Stimulated activated naive CD8-positive, alpha-beta T cell treated with anti-CD3 and anti-CD28 coated beads, Interleukin-15, amount 100 ng/mL, for 72 hours (primary cell): ENCODE data around the gene CLEC12A.
"Not testable (repeated sequence)": the region's sequence is repeated elsewhere in the genome, so short reads cannot be mapped to it uniquely, and the experiment has no call there.

Experiments
- ATAC-seq: fragments of 150-1000 bp; cut with Tn5 transposase; 2 replicates; pipeline ENCODE4 v1.10.0; 2021; ENCODE audit warnings: mild to moderate bottlenecking, moderate library complexity
- DNase-seq, 2 donors: peaks; one replicate each; pipeline ENCODE4 v3.0.0; 2021 to 2022
- H3K27ac Mint-ChIP-seq, 2 donors: one replicate each; pipeline ENCODE4 v1.8.0; 2022; ENCODE audit warnings: mild to moderate bottlenecking in 2 of 2, mixed read lengths in 2 of 2, moderate library complexity in 2 of 2
- H3K27me3 Mint-ChIP-seq: one replicate; pipeline ENCODE4 v1.8.0; 2022; ENCODE audit warnings: mixed read lengths
- H3K4me1 Mint-ChIP-seq: one replicate; pipeline ENCODE4 v1.8.0; 2022; ENCODE audit warnings: mild to moderate bottlenecking, mixed read lengths
- H3K4me3 Mint-ChIP-seq, 2 donors: one replicate each; pipeline ENCODE4 v1.8.0; 2022; ENCODE audit warnings: mild to moderate bottlenecking in 2 of 2, mixed read lengths in 2 of 2, moderate library complexity in 1 of 2
- H3K9me3 Mint-ChIP-seq, 2 donors: one replicate each; pipeline ENCODE4 v1.8.0; 2022; ENCODE audit warnings: mixed read lengths in 2 of 2

Gene CLEC12A

DNA sequence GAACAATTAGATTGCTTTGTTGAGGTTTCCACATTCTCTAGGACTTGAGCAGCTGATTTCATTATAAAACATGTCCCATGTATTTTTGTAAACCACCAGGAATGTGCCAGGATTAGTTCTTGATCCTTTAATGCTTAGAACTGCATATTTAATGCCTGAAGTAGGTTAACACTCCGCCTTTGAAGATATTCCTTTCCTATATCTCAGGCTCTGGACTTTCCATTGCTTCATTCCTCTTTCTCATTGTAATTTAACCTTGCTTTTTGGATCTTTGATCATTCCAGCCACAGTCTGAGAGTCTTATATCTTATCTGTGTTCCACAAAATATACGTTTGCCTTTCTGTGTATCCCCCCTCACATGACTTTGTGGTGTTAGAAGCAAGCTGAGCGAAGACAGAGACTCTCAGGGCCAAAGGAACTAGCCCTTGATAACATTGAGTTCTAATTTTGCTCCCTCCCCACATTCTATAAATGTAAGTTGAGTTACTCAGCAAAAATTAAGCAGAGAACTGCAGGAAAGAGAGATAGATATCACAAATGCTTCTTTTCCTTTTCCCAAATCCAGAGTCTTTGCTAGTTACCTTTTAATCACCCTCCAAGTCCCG lies 30.1 kb downstream of the CLEC12A start:
- Mint-ChIP-seq H3K27me3 (peaks cover 6% of the 10 kb centered on the region), H3K9me3 (no peaks in the 10 kb centered on the region), H3K4me1 (no peaks in the 10 kb centered on the region), H3K4me3 (no peak overlapping the region), H3K27ac (no peak overlapping the region)
- ATAC-seq = no peak
- DNase-seq = no peak

DNA sequence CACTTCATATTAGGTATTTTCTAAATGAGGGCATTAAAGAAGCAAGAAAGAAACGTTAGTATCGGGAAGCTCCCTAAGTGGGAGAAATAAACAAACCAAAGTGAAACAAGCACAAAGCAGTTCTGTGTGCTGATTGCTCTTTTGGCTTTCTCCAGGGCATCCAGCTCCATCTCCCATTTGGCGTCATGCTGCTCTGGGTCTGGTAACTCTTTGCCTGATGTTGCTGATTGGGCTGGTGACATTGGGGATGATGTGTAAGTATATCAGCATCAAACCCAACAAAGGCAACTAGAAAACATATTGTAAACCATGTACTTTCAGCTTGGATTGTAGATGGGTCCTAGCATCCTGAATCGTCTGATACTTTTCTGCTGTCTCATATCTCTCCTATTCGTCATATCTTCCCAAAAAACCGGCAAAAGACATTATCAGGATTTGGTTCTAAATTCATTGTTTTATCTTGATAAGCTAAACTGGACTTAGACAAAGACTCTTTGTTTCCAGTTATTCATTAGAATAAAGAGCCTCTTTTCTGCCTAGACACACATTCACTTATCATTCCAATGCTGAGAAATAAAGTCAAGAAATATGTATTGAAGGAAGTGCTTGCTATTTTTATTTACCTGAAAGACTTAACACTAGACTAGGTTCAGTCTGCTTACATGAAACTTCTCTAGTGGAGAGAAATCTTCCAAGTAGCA lies 41.6 kb downstream of the CLEC12A start:
- no peak overlapping the region for H3K27ac Mint-ChIP-seq
- peaks cover 6% of the 10 kb centered on the region for H3K4me1 Mint-ChIP-seq
- H3K9me3 Mint-ChIP-seq = no peaks in the 10 kb centered on the region
- peaks cover 25% of the 10 kb centered on the region for H3K27me3 Mint-ChIP-seq
- ATAC-seq (no peak), DNase-seq (no peak)
- no peak overlapping the region for H3K4me3 Mint-ChIP-seq

DNA sequence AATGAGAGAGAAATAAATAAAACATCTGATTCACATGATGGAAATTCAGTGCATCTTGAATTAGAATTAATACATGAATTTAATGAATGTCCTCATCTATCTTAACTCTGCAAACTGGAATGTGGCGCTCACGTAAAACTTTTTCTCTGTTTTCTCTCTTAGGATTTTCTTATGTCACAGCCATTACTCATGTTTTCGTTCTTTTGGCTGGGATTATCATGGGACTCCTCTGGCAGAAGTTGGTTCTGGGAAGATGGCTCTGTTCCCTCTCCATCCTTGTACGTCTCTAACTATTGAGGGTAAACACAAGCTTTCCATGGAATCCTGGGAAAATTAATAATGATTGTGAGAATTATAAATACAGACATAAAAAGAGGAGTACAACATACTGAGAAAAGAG lies 44.2 kb downstream of the CLEC12A start:
- no peak overlapping the region for H3K4me3 Mint-ChIP-seq
- DNase-seq (no peak), ATAC-seq (no peak)
- H3K4me1 Mint-ChIP-seq = no peaks in the 10 kb centered on the region
- H3K27me3 Mint-ChIP-seq = peaks cover 19% of the 10 kb centered on the region
- H3K9me3 Mint-ChIP-seq = no peaks in the 10 kb centered on the region
- no peak overlapping the region for H3K27ac Mint-ChIP-seq

DNA sequence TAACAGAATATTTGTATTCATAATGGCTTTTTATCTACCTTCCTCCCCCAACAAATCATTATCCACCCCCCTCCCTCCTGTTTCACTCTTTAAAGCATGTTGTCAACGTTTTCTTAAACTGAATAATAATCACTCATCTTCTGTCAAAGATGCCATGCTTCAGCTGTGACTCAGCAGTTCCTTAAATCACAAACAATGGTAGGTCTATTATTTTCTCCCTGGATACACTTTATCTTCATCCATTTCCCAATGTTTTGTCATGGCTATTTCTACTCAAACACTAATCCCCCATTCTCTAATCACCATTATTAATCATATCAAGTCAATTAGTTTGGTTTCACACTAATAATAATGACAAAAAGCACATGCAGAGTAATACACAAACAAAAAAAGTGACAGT lies 45.7 kb downstream of the CLEC12A start:
- no peak overlapping the region for H3K27ac Mint-ChIP-seq
- DNase-seq = no peak
- H3K4me3 Mint-ChIP-seq = no peak overlapping the region
- H3K27me3 Mint-ChIP-seq = peaks cover 13% of the 10 kb centered on the region
- no peaks in the 10 kb centered on the region for H3K4me1 Mint-ChIP-seq
- no peaks in the 10 kb centered on the region for H3K9me3 Mint-ChIP-seq
- no peak for ATAC-seq

DNA sequence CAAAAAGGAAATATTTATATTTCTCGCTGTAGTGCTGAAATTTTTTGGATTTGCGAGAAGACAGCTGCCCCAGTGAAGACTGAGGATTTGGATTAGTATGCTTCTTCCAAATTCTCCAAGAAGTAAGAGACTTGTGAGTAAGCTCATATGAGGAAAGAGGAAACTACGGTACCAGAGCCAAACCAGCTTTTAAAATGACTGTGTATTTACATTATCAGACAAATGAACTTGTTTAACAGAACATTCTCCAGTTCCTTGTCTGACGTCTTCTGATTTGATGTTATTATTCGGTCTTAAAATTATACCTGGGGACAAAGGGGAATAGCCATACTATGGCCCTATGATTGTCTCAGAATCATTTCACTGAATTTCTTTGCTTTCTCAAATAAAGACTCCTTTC lies 47.2 kb downstream of the CLEC12A start:
- Mint-ChIP-seq H3K4me1 (no peaks in the 10 kb centered on the region), H3K9me3 (no peaks in the 10 kb centered on the region), H3K4me3 (no peak overlapping the region), H3K27ac (no peak overlapping the region), H3K27me3 (peaks cover 13% of the 10 kb centered on the region)
- ATAC-seq = no peak
- no peak for DNase-seq

DNA sequence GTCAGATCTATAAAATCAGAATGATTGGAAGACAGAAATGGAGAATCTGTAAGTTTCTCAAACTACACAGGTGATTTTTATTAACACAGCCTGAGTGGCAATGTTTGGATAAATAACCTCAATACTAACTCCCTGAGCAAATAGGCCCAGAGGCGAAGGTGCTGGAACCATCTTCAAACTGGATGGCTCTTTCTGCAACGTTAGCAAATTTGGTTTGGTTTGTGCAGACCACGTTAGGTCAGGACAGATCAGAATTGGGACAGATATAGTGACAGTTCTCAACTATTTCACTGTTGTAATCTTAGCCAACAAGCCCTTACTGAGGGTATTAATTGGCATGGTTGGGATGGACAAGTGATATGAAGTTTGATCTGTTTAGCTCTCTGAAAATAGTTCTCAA lies 50.1 kb downstream of the CLEC12A start:
- H3K27ac Mint-ChIP-seq = no peak overlapping the region

DNA sequence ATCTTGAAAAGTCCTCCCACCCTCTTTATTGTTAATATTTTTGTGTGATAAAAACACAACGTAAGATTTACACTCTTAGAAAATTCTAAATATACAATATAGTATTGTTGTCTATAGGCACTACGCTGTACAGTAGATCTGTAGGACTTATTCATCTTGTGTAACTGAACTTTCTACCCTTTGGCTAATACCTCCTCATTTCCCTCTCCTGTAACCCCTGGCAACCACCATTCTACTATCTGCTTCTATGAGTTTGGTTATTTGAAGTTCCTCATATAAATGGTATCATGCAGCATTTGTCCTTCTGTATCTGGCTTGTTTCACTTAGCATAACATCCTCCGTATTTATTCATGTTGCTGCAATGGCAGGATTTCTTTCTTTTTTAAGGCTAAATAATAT lies 54.0 kb downstream of the CLEC12A start:
- ATAC-seq (no peak), DNase-seq (no peak)
- no peaks in the 10 kb centered on the region for H3K9me3 Mint-ChIP-seq
- no peaks in the 10 kb centered on the region for H3K4me1 Mint-ChIP-seq
- no peaks in the 10 kb centered on the region for H3K27me3 Mint-ChIP-seq
- H3K27ac Mint-ChIP-seq = no peak overlapping the region
- H3K4me3 Mint-ChIP-seq = no peak overlapping the region

More for the DNA sequence above, 50.1 kb downstream of the CLEC12A start:
- Mint-ChIP-seq H3K4me3 (no peak overlapping the region), H3K4me1 (no peaks in the 10 kb centered on the region), H3K27me3 (no peaks in the 10 kb centered on the region), H3K9me3 (no peaks in the 10 kb centered on the region)
- no peak for ATAC-seq
- no peak for DNase-seq

DNA sequence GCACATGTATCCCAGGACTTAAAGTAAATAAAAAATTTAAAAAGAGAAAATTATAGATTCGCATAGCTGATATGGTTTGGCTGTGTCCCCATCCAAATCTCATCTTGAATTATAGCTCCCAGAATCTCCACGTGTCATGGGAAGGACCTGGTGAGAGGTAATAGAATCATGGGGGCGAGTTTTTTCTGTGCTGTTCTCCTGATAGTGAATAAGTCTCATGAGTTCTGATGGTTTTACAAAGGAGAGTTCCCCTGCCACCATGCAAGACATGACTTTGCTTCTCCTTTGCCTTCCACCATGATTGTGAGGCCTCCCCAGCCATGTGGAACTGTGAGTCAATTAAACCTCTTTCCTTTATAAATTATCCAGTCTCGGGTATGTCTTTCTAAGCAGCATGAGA lies 55.5 kb downstream of the CLEC12A start:
- not testable (repeated sequence) for H3K4me1 Mint-ChIP-seq, ATAC-seq, H3K27me3 Mint-ChIP-seq, H3K4me3 Mint-ChIP-seq, DNase-seq, H3K9me3 Mint-ChIP-seq
- peak overlapping the region in 1 of 2 donors; percentile 66 for H3K27ac Mint-ChIP-seq

DNA sequence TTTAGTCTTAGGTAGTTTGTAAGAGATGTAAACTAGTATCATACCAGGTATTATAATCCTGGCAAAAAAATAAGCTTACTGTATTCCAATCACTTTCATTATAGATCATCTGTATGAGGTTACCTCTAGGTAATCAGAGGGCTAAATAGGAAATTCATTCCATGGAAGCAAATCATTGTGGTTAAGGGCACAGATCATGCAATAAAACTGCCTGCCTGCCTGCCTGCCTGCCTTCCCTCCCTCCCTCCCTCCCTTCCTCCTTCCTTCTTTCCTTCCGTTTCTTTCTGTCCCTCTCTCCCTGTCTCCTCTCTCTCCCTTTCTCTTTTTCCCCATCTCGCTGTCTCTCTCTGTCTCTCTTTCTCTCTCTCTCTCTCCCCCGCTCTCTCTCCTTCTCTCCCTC lies 56.1 kb downstream of the CLEC12A start:
- no peak for ATAC-seq
- Mint-ChIP-seq H3K27ac (no peak overlapping the region), H3K9me3 (no peaks in the 10 kb centered on the region), H3K4me1 (no peaks in the 10 kb centered on the region), H3K27me3 (no peaks in the 10 kb centered on the region), H3K4me3 (no peak overlapping the region)
- no peak for DNase-seq

DNA sequence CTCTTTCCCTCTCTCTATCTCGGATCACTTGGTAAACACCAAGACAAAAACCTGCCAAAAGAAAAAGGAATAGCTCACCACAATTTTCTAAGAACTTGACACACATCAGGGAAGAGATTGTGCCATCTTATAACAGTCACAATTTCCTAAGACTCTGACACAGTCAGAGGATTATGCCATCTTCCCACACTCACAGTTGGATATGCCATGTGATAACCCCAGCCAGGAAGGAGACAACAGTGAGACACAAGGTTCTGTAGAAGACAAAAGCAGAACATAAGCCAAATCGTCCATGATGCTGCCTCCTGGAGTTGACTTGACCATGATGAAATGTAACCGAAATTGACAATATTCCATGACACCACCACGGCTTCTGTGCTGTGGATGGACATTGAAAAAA lies 56.5 kb downstream of the CLEC12A start:
- no peak overlapping the region for H3K27ac Mint-ChIP-seq

DNA sequence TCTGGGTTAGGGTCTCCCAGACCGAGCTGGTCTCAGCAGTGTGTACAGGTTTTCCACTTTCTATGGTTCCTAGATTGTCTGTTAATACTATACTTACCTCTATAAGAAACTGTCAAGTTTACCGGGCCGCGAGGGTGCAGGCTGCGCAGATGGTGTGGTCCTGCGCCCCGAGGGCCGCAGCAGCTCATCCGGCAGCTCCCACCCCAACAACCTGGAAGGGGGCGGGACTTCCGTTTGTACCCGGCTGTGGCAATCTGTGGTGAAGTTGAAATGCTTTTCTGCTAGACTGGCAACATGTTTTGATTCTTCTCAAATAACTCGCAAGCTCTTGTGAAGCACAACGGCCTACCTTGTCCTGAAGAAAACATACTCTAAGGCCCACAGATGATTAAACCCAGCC lies 59.2 kb downstream of the CLEC12A start, which contains the start of gene CLEC9A:
Gene CLEC9A, plus strand, starts transcription at position 237 of the 400 bp plus-strand sequence. CDS start 22,006 bp downstream, outside the sequence.
- DNase-seq = no peak
- no peak for ATAC-seq
- no peaks in the 10 kb centered on the region for H3K27me3 Mint-ChIP-seq
- no peak within 1 kb of the TSS for H3K4me3 Mint-ChIP-seq
- peak within 1 kb of the TSS in 1 of 2 donors; percentile 37 for H3K27ac Mint-ChIP-seq
- H3K4me1 Mint-ChIP-seq = no peaks in the 10 kb centered on the region
- H3K9me3 Mint-ChIP-seq = no peaks in the 10 kb centered on the region

More for the DNA sequence above, 56.5 kb downstream of the CLEC12A start:
- Mint-ChIP-seq H3K4me1 (no peaks in the 10 kb centered on the region), H3K27me3 (no peaks in the 10 kb centered on the region), H3K4me3 (no peak overlapping the region), H3K9me3 (no peaks in the 10 kb centered on the region)
- ATAC-seq (no peak), DNase-seq (no peak)

DNA sequence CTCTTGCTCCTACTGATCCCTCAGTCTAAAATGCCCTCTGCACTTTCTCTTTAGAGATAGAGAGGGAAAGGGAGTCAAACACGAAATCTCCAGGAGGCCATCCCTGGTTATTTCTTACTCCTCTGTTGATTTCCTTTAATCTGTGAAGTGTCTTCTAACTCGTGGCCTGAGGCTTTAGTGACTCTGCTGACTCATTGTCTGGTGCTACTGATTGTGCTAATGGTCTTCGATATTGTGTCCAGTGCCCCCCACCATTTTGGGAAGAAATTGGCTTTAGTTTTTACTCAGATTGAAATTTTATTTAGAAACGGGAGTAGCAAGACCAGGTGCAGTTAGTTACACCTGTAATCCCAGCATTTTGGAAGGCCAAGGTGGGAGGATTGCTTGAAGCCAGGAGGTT lies 60.1 kb downstream of the CLEC12A start:
- no peaks in the 10 kb centered on the region for H3K27me3 Mint-ChIP-seq
- H3K4me1 Mint-ChIP-seq = no peaks in the 10 kb centered on the region
- H3K9me3 Mint-ChIP-seq = no peaks in the 10 kb centered on the region
- H3K27ac Mint-ChIP-seq = no peak overlapping the region
- DNase-seq (no peak), ATAC-seq (no peak)
- no peak overlapping the region for H3K4me3 Mint-ChIP-seq

DNA sequence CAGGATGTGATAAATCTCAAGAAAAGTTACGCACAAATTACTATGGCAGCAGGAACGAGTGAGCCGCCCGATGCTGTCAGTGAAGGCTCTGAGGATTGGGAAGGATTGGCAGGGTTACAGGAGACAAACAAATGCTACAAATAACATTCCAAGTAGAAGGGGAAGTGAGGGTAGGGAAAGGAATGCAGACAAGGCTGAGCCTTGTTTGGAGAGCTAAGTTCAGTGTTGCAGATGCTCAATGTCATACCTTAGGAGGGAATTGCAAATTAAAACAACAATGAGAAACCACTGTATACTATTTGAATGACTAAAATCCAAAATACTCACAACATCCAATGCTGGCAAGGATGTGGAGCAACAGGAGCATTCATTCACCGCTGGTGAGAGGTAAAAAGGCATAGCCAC lies 60.6 kb downstream of the CLEC12A start:
- Mint-ChIP-seq H3K4me1 (no peaks in the 10 kb centered on the region), H3K4me3 (no peak overlapping the region), H3K27me3 (no peaks in the 10 kb centered on the region), H3K9me3 (no peaks in the 10 kb centered on the region), H3K27ac (peak overlapping the region in 1 of 2 donors; percentile 29)
- DNase-seq = no peak
- no peak for ATAC-seq

DNA sequence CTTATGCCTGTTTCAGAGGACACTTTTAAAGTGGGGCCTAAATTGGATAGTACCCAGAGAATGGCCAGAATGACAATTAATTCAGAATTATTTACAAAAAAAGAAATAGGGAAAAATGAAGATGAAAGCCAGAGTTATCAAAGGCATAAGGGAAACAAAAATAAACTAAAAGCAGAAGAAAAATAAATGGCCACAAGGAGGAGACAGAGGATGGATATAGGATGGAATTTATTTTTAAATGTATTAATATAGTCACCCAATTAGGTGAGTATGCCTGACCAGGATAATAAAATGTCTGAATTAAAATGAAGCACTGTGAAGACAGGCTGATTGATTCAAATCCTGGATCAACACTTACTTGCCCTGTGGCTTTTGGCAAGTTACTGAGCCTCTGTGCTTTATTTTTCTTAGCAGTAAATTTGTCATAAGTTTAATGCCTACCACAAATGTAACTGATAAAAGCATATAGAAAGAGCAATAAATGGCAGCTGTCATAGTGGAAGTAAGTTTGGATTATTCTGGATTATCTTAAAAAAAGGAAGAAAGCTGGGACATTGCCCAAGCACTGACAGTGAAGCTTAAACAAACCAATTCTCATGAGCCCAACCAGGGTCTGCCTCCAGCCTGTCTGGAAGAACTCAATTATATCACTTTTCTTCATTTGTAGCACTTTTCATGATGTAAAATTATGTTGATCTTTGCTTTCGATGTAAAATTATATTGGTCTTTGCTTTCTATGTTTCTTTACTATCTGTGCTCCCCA lies 62.8 kb downstream of the CLEC12A start:
- H3K27ac Mint-ChIP-seq = peak overlapping the region in 1 of 2 donors; percentile 7

More for the DNA sequence above, 62.8 kb downstream of the CLEC12A start:
- H3K4me3 Mint-ChIP-seq = no peak overlapping the region
- DNase-seq = no peak
- no peaks in the 10 kb centered on the region for H3K4me1 Mint-ChIP-seq
- H3K9me3 Mint-ChIP-seq = no peaks in the 10 kb centered on the region
- H3K27me3 Mint-ChIP-seq = no peaks in the 10 kb centered on the region
- ATAC-seq = no peak
